Measurements from ENCODE around the gene RETREG1. TPM values are rescaled to one million over a fixed set of nuclear protein-coding genes. Genes with fewer than 3 reads are reported as not detected.

The RETREG1 gene
- total and polyA plus RNA-seq, 2 experiments from 2014 or later, result 2.3 to 3.6 TPM

GRCh38 chr5:16524286-16524685, 92.5 kb downstream of the RETREG1 start:
- H3K4me1 Mint-ChIP-seq, result no peaks in the 10 kb centered on the region; the same call in 2 of the 3 replicates
- no peak overlapping the region for H3K27ac Mint-ChIP-seq
- no peak overlapping the region for H3K27ac ChIP-seq (ENCODE audit: low read depth)
- no peak overlapping the region for H3K4me3 ChIP-seq
- TF ChIP-seq NANOG (IDR thresholded peaks at IDR 0.05; ENCODE audit: borderline replicate concordance) (no peak), ZNF331 (CRISPR knock-in tag; IDR thresholded peaks at IDR 0.05; ENCODE audit: low read depth) (no peak), EZH2 (IDR thresholded peaks at IDR 0.05; ENCODE audit: low read depth, unreplicated experiment) (no peak), ZNF462 (CRISPR knock-in tag; IDR thresholded peaks at IDR 0.05) (no peak), CREB1 (CRISPR knock-in tag; IDR thresholded peaks at IDR 0.05; ENCODE audit: low read depth) (no peak), STAT1 (IDR thresholded peaks at IDR 0.05; ENCODE audit: unreplicated experiment) (no peak), ETS1 (IDR thresholded peaks at IDR 0.05) (no peak), JUNB (IDR thresholded peaks at IDR 0.05; ENCODE audit: unreplicated experiment) (no peak)
- ATAC-seq (no peak), DNase-seq (ENCODE audit: low spot score) (no peak)
- no peak overlapping the region for H3K4me2 ChIP-seq
- no peak overlapping the region for H2AFZ ChIP-seq
- no peaks in the 10 kb centered on the region for H3K9me2 ChIP-seq (ENCODE audit: insufficient read depth)
- no peaks in the 10 kb centered on the region for H3K36me3 ChIP-seq (ENCODE audit: insufficient read depth)
- H3K36me3 Mint-ChIP-seq (ENCODE audit: low read depth), result no peaks in the 10 kb centered on the region
- no peak overlapping the region for H3K4me3 Mint-ChIP-seq
- no peaks in the 10 kb centered on the region for H3F3A ChIP-seq (replicated peaks; ENCODE audit: low read depth)
- peaks cover 7% of the 10 kb centered on the region for H3K27me3 Mint-ChIP-seq (ENCODE audit: insufficient read depth, low read depth, poor library complexity)
- H4K20me1 ChIP-seq (replicated peaks; ENCODE audit: insufficient read depth), result no peaks in the 10 kb centered on the region
- H3K9me3 Mint-ChIP-seq, result no peaks in the 10 kb centered on the region
- no peaks in the 10 kb centered on the region for H3K79me2 ChIP-seq (replicated peaks; ENCODE audit: insufficient read depth)
- no peaks in the 10 kb centered on the region for H3K27me3 ChIP-seq (ENCODE audit: insufficient read depth)
- no peaks in the 10 kb centered on the region for H3K4me1 ChIP-seq (ENCODE audit: insufficient read depth)

Data from GM23338 (cell line).